HUDEP-2 (cell line): ENCODE measurements around the gene COMMD1.
"Not testable (repeated sequence)": the region's sequence is repeated elsewhere in the genome, so short reads cannot be mapped to it uniquely, and the experiment has no call there.

ENCODE experiments used
- DNase-seq, 76 experiments: peaks; one replicate each; lab custom pipeline; 2025; ENCODE audit not compliant: unreplicated experiment in 76 of 76; lab: John Stamatoyannopoulos, UW

Gene COMMD1

DNA sequence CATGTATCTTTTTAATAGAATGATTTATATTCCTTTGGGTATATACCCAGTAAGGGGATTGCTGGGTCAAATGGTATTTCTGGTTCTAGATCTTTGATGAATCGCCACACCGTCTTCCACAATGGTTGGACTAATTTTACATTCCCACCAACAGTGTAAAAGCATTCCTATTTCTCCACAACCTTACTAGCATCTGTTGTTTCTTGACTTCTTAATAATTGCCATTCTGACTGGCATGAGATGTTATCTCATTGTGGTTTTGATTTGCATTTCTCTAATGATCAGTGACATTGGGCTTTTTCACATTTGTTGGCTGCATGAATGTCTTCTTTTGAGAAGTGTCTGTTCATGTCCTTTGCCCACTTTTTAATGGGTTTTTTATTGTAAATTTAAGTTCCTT lies 220.8 kb downstream of the COMMD1 start:
- DNase-seq: not testable (repeated sequence)

DNA sequence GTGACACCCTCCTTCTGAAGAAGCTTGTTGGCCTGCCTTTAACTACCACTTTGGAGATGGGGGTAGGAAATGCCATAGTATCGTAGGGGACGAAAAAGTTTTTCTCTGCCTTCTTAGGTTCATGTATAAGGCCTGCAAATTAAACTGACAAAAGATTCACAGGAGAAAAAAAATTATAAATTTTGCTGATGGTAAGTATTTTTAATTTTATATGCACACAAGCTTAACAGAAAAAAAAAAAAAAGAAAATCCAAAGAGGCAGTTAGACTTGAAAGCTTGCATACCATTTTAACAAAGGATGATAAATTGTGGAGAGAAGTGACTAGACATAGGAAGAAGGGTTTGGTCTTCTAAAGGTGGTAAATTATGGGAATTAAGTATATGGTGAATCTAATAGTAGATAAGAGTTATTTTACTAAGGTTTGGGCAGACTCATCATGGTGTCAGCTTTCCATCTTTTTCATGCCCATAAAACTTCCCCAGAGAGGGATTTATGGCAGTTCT lies 227.9 kb downstream of the COMMD1 start:
- DNase-seq: no peak

DNA sequence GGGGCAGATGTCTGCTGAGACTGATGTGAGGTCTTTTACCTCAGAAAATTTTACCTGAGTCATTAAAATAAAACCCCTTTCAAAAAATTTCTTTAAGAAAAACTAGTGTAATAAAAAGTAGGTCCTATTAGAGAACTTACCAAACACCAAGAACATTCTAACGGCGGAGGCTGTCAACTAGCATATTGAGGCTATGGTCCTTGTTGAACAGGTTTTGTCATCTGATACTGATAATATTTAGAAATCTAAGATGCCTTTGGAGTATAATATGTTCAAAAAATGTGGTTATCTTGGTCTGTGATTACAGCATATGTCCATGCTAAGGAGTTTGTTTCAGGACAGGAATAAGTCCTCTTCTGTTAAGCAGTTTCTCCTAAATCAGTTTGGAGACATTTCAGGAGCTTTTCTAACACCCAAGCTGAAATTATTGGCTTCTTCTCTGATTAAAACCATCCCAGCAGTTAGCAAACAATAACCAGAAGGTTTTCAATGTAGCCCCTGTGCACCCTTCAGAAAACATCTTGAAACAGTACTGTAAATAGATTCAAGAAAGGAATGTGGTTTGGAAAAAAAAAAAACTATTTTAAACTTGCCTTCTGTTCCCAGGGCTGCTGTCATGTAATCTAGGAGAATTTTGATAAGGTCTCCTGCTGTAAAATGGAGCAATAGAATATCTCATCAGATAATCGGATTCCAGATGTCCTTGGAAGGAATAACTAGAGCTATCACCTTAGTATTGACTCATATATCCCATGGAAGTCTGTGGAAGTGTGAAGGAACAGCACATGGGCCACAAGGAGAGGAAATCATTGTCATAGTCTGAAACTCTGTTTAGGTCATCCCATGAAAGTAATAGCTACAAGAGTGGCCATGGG lies 231.7 kb downstream of the COMMD1 start:
- DNase-seq: no peak

DNA sequence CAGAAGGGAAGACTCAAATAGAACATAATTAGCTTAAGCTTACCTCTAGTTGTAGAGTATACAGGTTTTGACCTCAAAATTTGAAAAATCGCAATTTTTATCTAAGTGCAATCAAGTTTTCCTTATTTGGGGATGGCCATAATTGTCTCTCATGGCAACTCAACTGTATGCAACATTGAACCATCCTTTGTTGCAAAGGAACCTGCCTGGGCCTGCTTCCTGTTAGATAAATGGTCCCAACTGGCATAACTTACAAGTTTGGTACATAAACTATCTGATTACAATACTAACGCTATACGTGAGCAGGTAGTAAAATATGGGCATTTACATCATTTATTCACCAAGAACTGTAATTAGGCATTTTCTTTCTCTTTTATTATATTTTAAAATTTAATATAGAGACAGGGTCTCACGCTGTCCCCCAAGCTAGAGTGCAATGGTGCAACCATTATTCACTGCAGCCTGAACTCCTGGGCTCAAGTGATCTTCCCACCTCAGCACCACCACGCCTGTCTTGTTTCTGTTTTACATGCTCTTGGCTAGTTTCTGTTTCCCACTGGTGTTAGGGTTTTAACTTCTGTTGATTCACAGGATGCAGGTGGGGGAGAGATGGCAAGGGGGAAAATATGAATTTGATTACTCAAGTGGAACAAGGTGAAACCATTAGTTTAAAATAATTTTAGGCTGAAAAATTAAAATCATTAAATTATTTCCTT lies 235.1 kb downstream of the COMMD1 start:
- DNase-seq: no peak

DNA sequence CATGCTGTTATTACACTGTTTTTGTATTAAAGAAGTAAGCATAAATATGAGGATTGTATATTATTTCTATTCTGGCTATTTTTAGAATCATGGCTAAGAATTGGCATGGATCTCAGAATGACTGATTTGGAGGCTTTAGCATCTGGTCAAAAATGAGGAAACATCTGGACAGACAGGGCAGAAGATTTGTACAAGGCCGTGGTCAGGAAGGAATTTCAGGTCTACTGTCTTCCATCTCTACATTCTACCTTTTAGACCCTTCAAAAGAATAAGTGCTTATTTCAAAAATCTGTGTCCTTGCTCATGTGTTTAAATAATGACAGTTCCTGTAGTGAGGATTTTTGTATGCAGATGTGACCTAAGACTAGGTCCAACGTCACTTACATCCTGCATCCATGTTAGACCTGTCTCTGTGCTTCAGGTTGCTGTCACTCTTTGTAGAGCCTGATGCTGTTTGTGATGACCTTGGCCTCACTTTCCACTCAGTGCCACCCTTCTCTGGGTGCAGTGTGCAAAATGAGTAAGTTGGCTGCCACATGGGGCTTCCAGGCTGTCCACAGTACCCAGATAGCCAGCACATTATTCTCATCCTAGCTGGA lies 235.8 kb downstream of the COMMD1 start:
- DNase-seq: no peak

DNA sequence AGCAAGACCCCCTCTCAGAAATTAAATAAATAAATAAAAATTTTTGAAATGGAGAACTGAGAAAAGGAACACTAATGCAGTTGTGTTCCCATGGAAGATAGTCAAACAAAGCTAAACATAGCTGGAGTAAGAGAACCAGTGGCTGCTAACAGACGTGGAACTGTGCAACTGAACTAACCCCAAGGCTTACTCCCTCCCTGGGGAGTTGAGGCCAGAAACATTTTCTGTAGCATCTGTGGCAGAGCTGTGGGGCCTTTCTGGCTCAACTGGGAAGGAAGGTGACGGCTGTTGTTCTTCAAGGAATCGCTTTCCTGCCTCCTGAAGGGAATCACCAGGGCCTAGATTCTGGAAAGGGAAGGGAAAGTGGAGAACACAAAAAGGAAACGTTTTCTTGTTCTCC lies 236.6 kb downstream of the COMMD1 start:
- DNase-seq: no peak

DNA sequence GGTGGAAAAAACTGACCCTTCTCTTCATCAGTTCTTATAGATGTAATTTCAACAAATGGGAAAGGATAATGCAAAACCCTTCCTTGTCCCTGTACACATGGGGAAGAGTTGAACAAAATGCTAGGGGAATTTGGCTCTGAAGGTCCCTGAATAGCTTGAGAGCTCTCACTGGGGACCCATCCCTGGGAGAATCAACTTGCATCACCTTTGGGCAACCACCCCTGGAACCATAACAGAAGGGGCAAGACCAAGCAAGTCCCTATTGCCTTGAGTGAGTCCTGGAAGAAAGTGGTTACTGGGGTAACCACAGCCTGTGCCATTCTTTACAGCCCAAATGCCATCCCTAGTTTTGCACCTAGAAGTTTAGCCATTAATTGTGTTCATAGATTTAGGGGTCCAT lies 238.2 kb downstream of the COMMD1 start:
- DNase-seq: no peak

DNA sequence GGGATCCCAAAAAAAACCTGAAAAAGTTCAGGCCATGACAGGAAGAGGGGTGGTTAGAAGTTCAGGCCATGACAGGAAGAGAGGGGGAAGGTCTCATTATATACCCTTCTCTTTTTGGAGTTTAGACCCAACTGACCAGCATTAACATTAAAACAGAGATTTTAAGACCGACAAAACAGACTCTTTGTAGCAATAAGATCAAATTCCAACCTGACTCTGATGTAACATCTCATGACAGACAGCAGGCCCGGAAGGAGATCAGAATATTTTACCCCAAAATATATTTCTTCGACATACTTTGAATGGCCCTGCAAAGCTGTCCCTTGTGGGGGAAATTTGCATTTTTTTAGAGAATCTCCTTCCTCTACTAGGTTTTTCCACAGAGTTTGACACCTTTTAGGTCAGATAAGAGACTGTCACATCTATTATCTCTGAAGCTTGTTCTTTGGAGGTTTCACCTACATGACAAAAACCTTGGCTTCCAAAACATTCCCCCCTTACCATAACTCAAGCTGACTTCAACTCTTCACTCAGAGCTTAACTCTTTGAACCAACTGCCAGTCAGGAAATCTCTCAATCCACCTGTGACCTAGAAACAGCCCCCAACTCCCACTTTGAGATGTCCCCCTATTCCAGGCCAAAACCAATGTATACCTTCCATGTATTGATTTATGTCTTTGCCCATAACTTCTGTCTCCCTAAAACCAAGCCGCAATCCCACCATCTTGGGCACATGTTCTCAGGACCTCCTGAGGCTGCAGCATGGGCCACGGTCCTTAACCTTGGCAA lies 239.4 kb downstream of the COMMD1 start:
- no peak for DNase-seq

DNA sequence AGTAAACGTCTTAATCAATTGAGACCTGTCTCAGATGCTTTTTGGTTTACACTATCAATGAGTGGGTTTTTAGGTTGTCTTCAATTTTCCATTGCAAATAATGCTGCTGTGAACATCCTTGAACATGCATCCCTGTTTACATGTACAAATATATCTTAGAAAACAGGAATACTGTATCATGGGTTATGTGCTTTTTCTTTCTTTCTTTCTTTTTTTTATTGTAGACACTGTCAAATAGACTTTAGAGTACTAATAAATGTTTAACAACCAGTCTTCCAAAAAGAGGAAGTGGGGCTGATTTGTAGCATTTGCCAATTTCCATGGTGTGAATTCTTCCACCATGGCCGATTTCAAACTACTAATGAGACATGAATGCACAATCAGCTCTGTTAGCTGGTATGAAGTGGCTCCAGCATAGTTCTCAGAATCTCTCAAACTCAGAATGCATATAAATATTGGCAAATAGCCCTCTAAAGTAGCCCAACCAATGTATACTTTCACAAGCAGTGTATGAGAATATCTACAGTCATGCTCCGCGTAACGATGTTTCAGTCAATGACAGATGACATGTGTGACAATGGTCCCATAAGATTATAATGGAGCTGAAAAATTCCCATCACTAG lies 240.1 kb downstream of the COMMD1 start:
- DNase-seq: peak in 1 of 76 experiments; percentile 4

DNA sequence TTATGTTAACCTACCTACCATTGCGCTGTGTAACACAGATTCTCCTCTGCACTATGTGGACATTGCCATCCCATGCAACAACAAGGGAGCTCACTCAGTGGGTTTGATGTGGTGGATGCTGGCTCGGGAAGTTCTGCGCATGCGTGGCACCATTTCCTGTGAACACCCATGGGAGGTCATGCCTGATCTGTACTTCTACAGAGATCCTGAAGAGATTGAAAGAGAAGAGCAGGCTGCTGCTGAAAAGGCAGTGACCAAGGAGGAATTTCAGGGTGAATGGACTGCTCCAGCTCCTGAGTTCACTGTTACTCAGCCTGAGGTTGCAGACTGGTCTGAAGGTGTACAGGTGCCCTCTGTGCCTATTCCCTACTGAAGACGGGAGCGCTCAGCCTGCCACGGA lies 241.3 kb downstream of the COMMD1 start:
- DNase-seq: not testable (repeated sequence)

DNA sequence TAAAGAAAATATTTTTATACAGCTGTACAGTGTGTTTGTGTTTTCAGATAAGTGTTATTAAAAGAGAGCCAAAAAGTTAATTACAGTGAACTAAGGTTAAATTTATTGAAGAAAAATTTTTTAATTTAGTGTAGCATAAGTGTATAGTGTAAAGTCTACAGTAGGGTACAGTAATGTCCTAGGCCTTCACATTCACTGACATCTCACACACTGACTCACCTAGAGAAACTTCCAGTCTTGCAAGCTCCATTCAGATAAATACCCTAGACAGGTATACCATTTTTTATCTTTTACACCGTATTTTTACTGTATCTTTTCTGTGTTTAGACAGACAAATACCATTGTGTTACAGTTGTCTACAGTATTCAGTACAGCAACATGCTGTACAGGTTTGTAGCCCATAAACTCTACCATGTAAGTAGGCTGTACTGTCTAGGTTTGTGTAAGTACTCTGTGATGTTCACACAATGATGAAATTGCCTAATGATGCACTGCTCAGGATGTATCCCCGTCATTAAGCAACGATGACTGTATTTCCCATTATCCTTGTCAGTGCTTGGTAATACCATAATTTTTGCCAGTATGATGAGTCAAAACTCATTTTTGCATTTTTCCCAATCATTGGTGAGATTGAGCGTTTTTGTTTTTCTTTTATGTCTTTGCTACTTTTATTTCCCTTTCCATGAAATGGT lies 242.3 kb downstream of the COMMD1 start:
- no peak for DNase-seq

DNA sequence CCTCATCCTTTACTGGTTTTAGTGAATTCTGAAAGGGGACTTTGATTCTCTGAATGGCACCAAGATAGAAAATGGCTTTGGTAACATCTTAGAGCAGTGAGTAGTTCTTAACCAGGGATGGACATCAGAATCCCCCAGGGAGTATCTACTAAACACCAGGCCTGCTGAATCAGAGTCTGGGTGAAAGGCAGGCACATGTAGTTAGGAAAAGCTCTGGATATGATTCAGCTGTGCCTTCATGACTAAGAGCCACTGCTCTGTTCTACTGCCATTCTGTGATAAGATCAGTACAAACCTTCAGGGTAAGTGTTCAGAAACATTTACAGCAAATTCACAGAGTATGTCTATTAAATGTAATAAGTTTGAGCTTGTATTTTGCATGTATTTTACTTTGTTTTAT lies 244.2 kb downstream of the COMMD1 start:
- DNase-seq: peak in 11 of 76 experiments; percentile 1 to 32 (median 13)

DNA sequence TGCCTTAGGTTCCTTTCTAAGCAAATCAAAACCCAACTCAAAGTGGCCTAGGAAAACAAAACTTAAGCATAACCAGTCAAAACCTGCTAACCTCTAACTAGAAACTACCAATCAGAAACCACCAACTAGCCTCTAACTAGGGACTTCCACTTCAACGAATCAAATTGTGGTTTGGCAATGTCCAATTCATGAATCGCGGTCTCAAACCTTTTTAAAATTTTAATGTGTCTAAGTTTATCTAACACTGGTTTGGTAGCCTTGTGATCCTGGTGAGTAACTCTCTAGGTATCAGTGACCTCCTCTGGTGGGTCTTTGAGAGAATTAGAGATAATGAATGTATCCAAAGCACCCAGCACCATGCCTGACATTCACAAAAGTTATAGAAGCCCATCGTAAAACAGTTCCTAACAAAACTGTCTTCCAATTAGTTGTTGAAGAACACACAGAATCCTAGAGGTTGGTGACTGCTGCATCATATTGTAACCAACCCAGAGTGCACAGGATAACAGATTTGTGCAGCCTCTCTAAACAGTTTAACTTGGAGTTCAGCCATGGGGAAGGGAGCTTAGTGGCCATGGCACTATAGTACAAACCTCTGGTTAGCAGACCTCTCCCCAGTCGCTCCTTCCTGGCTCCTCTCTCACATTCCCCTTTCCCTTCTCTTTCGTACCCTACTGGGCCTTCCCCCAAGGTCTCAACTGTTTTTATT lies 245.3 kb downstream of the COMMD1 start:
- DNase-seq: no peak

DNA sequence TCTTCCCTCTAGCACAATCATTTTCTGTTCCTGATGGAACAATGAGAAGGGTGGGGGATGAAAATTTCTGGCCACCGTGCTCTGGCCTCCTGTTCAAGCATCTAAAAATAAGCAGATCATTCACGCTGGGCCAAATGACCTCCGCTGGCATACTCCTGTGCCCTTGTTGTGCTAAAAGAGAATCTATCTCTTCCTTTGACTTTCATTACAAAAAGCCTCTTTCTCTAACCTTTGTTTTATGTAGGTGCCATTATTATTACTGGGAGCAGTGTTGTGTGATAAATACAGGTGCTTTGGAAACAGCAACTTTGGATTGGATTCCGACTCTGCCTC lies 245.8 kb downstream of the COMMD1 start:
- DNase-seq: no peak

DNA sequence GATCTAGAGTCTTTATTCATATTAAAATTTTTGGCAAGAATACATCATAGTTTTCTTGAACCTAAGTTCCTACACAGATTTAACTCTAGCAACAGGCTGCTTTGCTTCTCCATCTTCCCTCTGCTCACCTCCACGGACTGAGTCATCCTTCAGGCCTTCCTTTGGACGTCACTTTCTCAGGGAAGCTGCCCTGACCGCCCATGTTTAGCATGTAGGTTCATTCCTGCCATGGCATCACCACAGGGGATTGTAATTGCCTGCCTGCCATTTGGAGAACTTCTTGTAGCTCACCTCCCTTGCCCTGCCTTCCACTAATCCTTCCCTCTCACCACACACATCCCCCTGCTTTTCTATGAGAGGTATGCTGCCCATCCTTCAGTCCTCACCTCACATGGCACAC lies 246.5 kb downstream of the COMMD1 start:
- no peak for DNase-seq

DNA sequence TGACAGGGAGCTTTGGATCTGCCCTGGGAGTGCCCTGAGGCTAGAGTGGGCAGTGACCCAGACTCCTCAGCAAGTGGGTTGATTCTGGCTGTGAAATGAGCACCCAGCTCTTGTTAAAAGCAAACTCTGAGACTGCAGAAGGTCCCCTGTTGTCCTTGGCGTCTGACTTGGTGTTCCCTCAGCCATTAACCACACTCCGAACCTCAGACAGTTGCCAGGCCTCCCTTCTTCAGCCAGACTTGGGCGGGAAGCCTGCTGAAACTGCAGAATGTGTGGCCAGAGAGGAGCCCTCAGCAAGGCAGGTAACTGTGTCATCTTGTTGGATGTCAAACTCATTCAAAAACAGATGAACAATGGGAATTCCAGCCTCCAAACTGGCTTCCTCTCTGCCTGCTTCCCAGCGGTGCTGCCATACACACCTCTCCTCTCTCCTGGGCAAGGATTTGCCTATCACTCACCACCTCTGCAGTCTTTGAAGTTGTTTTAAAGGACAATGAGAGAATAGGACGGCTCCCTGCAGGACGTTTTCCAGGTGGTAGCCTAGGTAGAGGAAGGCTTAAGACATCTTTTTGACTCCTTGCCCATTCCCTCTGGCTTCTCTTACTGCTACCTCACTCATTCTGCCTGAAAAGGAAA lies 251.5 kb downstream of the COMMD1 start:
- DNase-seq: no peak

DNA sequence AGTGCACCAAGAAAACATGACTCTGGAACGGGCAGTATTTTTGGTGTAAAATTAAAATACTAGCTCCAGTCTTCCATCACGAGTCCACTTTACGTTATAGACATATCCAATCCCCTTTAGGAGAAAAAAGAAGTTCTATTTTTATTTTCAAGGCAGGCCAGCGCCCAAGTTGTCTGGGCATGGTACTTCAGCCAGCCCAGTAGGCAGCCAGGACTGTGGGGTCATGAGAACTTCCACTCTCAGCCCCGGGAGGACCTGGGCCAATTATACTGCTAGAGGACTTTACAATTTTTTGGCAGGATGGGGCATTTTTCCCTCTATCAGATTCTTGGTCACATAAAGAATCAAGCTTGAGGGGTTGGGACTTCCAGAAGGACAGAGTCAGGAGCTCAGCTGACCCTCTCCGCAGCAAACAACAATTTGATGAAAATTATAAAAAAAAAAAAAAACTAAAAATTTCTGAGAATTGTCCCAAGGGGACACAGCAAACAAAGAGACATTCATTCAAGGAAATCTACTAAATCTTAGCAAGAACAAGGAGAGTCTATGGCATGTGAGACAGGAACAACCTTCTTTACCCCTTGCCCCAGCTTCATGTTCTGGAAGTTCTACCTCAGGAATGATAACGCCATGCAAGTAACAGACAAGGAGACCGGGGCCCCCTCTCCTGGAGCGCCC lies 253.1 kb downstream of the COMMD1 start:
- DNase-seq: no peak

DNA sequence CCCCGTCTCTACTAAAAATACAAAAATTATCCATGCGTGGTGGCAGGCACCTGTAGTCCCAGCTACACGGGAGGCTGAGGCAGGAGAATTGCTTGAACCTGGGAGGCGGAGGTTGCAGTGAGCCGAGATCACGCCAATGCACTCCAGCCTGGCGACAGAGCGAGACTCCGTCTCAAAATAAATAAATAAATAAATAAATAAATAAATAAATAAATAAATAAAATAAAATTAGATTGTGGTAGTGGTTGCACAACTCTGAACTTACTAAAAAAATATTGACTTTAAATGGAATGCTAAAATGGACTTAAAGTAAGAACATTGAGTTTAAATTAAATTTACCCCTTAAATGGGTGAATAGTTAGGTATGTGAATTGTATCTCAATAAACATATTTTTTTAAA lies 255.2 kb downstream of the COMMD1 start:
- not testable (repeated sequence) for DNase-seq
